ENCODE measurements around the gene FGD3. TPM values are rescaled to one million over a fixed set of nuclear protein-coding genes. Genes with fewer than 3 reads are reported as not detected.
A peak's percentile ranks its signal among the peaks of the same experiment; 100 is the strongest.

FGD3 gene
- total and polyA plus RNA-seq, 2 experiments from 2014 or later, result not detected

DNA sequence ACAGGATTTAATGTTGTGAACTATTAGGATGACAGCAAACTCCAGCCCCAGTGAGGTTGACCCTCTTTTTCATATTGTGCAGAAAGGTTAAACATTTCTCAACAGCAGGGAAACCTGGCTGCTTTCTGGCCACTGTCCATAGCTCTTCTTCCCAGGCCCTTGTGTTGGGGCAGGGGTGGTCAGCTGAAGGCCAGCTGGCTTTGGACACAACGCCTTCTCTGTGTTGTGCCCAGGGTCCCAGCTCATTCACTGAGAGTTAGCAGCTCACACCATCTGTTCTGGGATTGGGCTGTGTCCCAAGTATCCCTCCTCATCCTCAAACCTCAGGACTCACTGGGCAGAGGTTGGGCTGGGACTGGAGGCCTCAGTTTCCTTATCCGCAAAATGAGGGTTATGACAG is 1.3 kb downstream of the FGD3 start:
- Histone ChIP-seq H3K36me3 (ENCODE audit: low read depth) (no peaks in the 10 kb centered on the region), H3K9me3 (ENCODE audit: low read depth) (no peaks in the 10 kb centered on the region), H3F3A (ENCODE audit: insufficient read depth) (no peaks in the 10 kb centered on the region), H3K9ac (no peak overlapping the region), H2AFZ (no peak overlapping the region), H3K4me2 (ENCODE audit: unreplicated experiment) (no peak overlapping the region), H4K20me1 (ENCODE audit: insufficient read depth) (no peaks in the 10 kb centered on the region), H3K4me3 (no peak overlapping the region), H3K4me1 (ENCODE audit: insufficient read depth) (no peaks in the 10 kb centered on the region), H3K79me2 (ENCODE audit: insufficient read depth) (no peaks in the 10 kb centered on the region), H3K27me3 (replicated peaks; ENCODE audit: insufficient read depth) (peaks cover 24% of the 10 kb centered on the region), H3K9me2 (ENCODE audit: insufficient read depth) (no peaks in the 10 kb centered on the region), H3K27ac (no peak overlapping the region)
- WGBS, 2 experiments (ENCODE audit: low coverage in 1 of 2, low lambda C conversion rate in 2 of 2, missing lambda C conversion rate in 2 of 2), result 75 to 91% methylated on average over 2 of the region's 2 CpGs
- in situ Hi-C loops (cut with MboI), result no loop called here
- DNase-seq, result no peak
- TF ChIP-seq EZH2 (IDR thresholded peaks at IDR 0.05; ENCODE audit: insufficient read depth, poor library complexity, severe bottlenecking) (no peak), EZH2phosphoT487 (IDR thresholded peaks at IDR 0.05; ENCODE audit: insufficient read depth, low read depth) (no peak)

DNA sequence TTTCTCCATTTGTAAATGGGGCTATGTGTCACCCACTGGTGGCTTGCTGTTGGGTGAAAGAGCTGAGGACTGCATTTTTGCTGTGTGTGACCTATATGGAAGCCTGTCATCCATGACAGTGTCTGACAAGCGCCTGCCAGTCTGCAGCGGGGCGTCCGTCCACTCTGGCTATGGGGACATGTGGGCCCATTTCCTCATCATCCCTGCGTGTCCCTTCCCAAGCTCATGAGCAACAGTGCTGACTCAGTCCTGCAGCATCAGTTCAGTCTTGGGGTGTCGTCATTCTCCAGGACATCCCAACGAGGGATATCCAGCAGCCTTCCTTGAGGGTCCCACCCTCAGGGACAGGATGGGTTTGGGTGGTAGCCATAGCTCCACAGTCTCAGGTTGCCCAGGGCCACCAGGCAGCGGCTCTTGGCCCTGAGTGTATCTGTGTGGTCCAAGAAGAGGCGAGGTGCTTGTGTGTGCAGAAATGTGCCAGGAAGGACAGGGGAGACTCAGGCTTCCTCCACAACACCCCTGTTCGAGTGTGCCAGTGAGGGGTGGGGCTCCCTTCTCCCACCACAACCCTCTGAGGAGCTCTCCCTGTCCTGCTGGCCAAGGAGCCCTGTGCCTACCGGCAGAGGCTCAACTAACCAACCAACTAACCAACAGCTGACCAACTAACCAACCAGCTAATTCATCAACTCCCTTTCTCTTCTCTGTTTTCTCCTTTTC is 2.1 kb downstream of the FGD3 start:
- Histone ChIP-seq H3K27ac (no peak overlapping the region), H3K9me3 (ENCODE audit: low read depth) (no peaks in the 10 kb centered on the region), H3K27me3 (replicated peaks; ENCODE audit: insufficient read depth) (peaks cover 24% of the 10 kb centered on the region), H3K4me2 (ENCODE audit: unreplicated experiment) (no peak overlapping the region), H3F3A (ENCODE audit: insufficient read depth) (no peaks in the 10 kb centered on the region), H3K9ac (no peak overlapping the region), H3K9me2 (ENCODE audit: insufficient read depth) (no peaks in the 10 kb centered on the region), H3K36me3 (ENCODE audit: low read depth) (no peaks in the 10 kb centered on the region), H2AFZ (no peak overlapping the region), H3K4me3 (no peak overlapping the region), H3K79me2 (ENCODE audit: insufficient read depth) (no peaks in the 10 kb centered on the region), H3K4me1 (ENCODE audit: insufficient read depth) (no peaks in the 10 kb centered on the region; the same call in 1 of the 2 replicates), H4K20me1 (ENCODE audit: insufficient read depth) (no peaks in the 10 kb centered on the region)
- WGBS, 2 experiments (ENCODE audit: low coverage in 1 of 2, low lambda C conversion rate in 2 of 2, missing lambda C conversion rate in 2 of 2), result 66 to 76% methylated on average over 10 to 11 of the region's 11 CpGs
- DNase-seq, result no peak
- in situ Hi-C loops (cut with MboI), result no loop called here
- TF ChIP-seq EZH2 (IDR thresholded peaks at IDR 0.05; ENCODE audit: insufficient read depth, poor library complexity, severe bottlenecking) (no peak), EZH2phosphoT487 (IDR thresholded peaks at IDR 0.05; ENCODE audit: insufficient read depth, low read depth) (no peak)

DNA sequence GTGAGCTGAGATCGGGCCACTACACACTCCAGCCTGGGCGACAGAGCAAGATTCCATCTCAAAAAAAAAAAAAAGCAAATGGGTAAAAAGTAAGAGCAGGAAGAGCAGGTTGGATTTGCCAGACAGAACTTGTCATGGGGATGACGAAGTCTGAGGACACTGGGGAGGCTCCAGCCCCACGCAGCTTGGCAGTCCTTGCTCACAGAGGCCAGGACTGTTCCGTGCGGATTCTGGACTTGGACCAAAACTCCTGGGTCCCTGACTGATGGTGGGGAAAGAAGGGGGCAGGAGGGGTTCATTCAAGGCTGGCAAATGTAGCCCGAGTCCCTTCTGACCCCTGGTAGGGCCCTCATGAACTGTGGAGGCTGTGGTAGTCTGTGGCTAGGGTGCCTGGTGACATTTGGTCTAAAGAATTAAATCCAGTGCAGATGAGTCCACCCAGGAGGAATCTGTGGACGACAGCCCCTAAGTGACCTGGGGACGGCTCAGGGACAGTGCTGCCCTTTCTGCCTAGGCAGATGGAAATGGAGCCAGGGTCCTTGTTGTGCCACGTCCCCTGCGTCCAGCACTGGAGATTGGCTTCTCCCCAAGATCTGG is 3.1 kb downstream of the FGD3 start:
- in situ Hi-C loops (cut with MboI), result no loop called here
- no peak overlapping the region for H2AFZ ChIP-seq
- H3K4me3 ChIP-seq, result no peak overlapping the region
- 55% methylated on average over 11 of the region's 11 CpGs for WGBS, 2 experiments (ENCODE audit: low coverage in 1 of 2, low lambda C conversion rate in 2 of 2, missing lambda C conversion rate in 2 of 2)
- DNase-seq, result peak; percentile 36
- H3F3A ChIP-seq (ENCODE audit: insufficient read depth), result no peaks in the 10 kb centered on the region
- H3K79me2 ChIP-seq (ENCODE audit: insufficient read depth), result no peaks in the 10 kb centered on the region
- no peaks in the 10 kb centered on the region for H3K9me3 ChIP-seq (ENCODE audit: low read depth)
- no peak for TF ChIP-seq EZH2 (IDR thresholded peaks at IDR 0.05; ENCODE audit: insufficient read depth, poor library complexity, severe bottlenecking)
- TF ChIP-seq EZH2phosphoT487 (IDR thresholded peaks at IDR 0.05; ENCODE audit: insufficient read depth, low read depth), result no peak
- no peaks in the 10 kb centered on the region for H3K36me3 ChIP-seq (ENCODE audit: low read depth)
- H3K4me1 ChIP-seq (ENCODE audit: insufficient read depth), result no peaks in the 10 kb centered on the region; the same call in 1 of the 2 replicates
- no peak overlapping the region for H3K4me2 ChIP-seq (ENCODE audit: unreplicated experiment)
- no peak overlapping the region for H3K27ac ChIP-seq
- H3K27me3 ChIP-seq (replicated peaks; ENCODE audit: insufficient read depth), result peaks cover 24% of the 10 kb centered on the region
- H4K20me1 ChIP-seq (ENCODE audit: insufficient read depth), result no peaks in the 10 kb centered on the region
- no peak overlapping the region for H3K9ac ChIP-seq
- H3K9me2 ChIP-seq (ENCODE audit: insufficient read depth), result no peaks in the 10 kb centered on the region

DNA sequence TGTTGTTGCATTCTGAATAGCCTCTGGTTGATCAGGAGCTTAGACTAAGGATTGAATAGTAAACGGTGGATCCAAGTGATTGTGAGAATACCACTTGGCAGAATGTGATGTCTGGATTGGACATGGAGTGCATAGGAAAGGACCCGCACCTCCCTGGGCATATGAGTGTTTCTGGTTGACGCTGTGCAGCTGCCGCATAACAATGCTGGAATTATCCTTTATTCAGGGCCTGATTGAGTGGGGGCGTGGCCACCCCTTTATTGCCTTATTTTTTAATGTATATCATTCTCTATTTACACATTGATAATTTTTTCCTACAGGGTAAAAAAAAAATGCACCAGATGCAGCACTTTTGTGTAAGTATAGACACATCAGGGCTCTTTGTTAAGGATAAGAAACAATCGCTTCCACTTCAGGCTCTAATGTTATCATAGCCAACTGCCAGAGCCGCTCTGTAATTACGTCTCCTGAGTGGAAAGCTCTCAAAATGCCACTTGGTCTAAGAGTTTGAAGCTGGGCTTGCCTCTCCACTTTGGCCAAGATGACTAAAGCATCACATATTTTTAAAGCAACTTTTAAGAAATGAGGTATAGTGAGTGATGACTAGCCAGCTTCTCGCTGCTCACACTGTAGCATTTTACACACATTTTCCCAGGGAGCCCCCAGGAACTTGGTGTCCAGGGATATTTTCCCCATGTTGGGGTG is 5.7 kb downstream of the FGD3 start:
- H4K20me1 ChIP-seq (ENCODE audit: insufficient read depth), result no peaks in the 10 kb centered on the region
- H3K9me2 ChIP-seq (ENCODE audit: insufficient read depth), result no peaks in the 10 kb centered on the region
- H3K4me2 ChIP-seq (ENCODE audit: unreplicated experiment), result no peak overlapping the region
- H3F3A ChIP-seq (ENCODE audit: insufficient read depth), result no peaks in the 10 kb centered on the region
- no peak overlapping the region for H2AFZ ChIP-seq
- no peak overlapping the region for H3K9ac ChIP-seq
- TF ChIP-seq EZH2 (IDR thresholded peaks at IDR 0.05; ENCODE audit: insufficient read depth, poor library complexity, severe bottlenecking) (no peak), EZH2phosphoT487 (IDR thresholded peaks at IDR 0.05; ENCODE audit: insufficient read depth, low read depth) (no peak)
- no peaks in the 10 kb centered on the region for H3K36me3 ChIP-seq (ENCODE audit: low read depth)
- no peaks in the 10 kb centered on the region for H3K9me3 ChIP-seq (ENCODE audit: low read depth)
- H3K79me2 ChIP-seq (ENCODE audit: insufficient read depth), result no peaks in the 10 kb centered on the region
- in situ Hi-C loops (cut with MboI), result no loop called here
- 77 to 89% methylated on average over 9 of the region's 9 CpGs for WGBS, 2 experiments (ENCODE audit: low coverage in 1 of 2, low lambda C conversion rate in 2 of 2, missing lambda C conversion rate in 2 of 2)
- no peak overlapping the region for H3K27ac ChIP-seq
- H3K27me3 ChIP-seq (replicated peaks; ENCODE audit: insufficient read depth), result peaks cover 10% of the 10 kb centered on the region; the same call in 1 of the 2 replicates
- no peak overlapping the region for H3K4me3 ChIP-seq
- peak; percentile 23 for DNase-seq
- no peaks in the 10 kb centered on the region; the same call in 1 of the 2 replicates for H3K4me1 ChIP-seq (ENCODE audit: insufficient read depth)
